GM12878 (cell line): ENCODE results near the gene C19orf67. TPM values are rescaled to one million over a fixed set of nuclear protein-coding genes. Genes with fewer than 3 reads are reported as not detected.

Experiments
- ATAC-seq: fragments of 200-7000 bp; cut with Tn5 transposase; 3 replicates; pipeline ENCODE4 v1.9.1; 2020; ENCODE audit warnings: mild to moderate bottlenecking, moderate library complexity
- BruUV-seq: library from RNA; stranded (reverse); fragments of 400-500 nt; replicated peaks from 2 replicates; lab custom pipeline; 2021; lab: Mats Ljungman, UMichigan
- CTCF ChIA-PET: fragments of 300-600 bp; sonication (Branson Sonifier 250); formaldehyde crosslinking; extraction: SDS; loops from one replicate; lab custom pipeline; 2021; ENCODE audit warnings: inconsistent platforms; lab: Yijun Ruan, JAX
- POLR2A ChIA-PET: fragments of 350-600 bp; formaldehyde crosslinking; extraction: SDS; loops from one replicate; lab custom pipeline; 2021; ENCODE audit warnings: inconsistent platforms; lab: Charles Lee
- RAD21 ChIA-PET: fragments of 300-600 bp; sonication (Branson Sonifier 250); formaldehyde crosslinking; loops from one replicate; lab custom pipeline; 2023; ENCODE audit warnings: antibody characterized with exemption; ENCODE audit not compliant: unreplicated experiment; lab: Charles Lee
- SMC1A ChIA-PET: fragments of 300-600 bp; sonication (Branson Sonifier 250); formaldehyde crosslinking; loops from one replicate; lab custom pipeline; 2023; ENCODE audit not compliant: unreplicated experiment, uncharacterized antibody; lab: Charles Lee
- DNase-seq: peaks from one replicate; pipeline ENCODE4 v3.0.0-alpha.2; 2011; ENCODE audit warnings: low read depth, low spot score
- FAIRE-seq: peaks from 3 replicates; lab custom pipeline; 2011; peaks lifted over from hg19 to GRCh38; lab: Jason Lieb, UNC
- H2AFZ ChIP-seq: 2 replicates; pipeline ENCODE4 v1.6.0; 2011; ENCODE audit warnings: low read depth, low read length, control low read depth; ENCODE audit not compliant: control insufficient read depth
- H3K27ac ChIP-seq: 2 replicates; pipeline ENCODE4 v1.5.1; 2011; ENCODE audit warnings: control low read depth; ENCODE audit not compliant: control insufficient read depth, insufficient read depth
- H3K27me3 ChIP-seq, 2 experiments: replicated peaks in 1 of 2; 2 replicates each; pipeline versions ENCODE4 v1.6.0 to v1.6.1; 2011; ENCODE audit warnings: low read length in 1 of 2; ENCODE audit not compliant: control insufficient read depth in 2 of 2, insufficient read depth in 2 of 2
- H3K36me3 ChIP-seq, 2 experiments: 2 replicates each; pipeline ENCODE4 v1.5.1; 2011; ENCODE audit warnings: low read length in 1 of 2; ENCODE audit not compliant: control insufficient read depth in 2 of 2, insufficient read depth in 2 of 2
- H3K4me1 ChIP-seq: 2 replicates; pipeline ENCODE4 v1.6.1; 2011; ENCODE audit warnings: mild to moderate bottlenecking, low read length, moderate library complexity, mixed read lengths; ENCODE audit not compliant: control insufficient read depth, insufficient read depth
- H3K4me2 ChIP-seq: 2 replicates; pipeline ENCODE4 v1.6.0; 2011; ENCODE audit warnings: control low read depth; ENCODE audit not compliant: control insufficient read depth, insufficient read depth
- H3K4me3 ChIP-seq: fragments of 200-600 bp; sonication (generic); 2 replicates; pipeline ENCODE4 v1.5.1; 2016
- H3K79me2 ChIP-seq: 2 replicates; pipeline ENCODE4 v1.6.0; 2011; ENCODE audit warnings: low read length; ENCODE audit not compliant: control insufficient read depth, insufficient read depth
- H3K9ac ChIP-seq: 2 replicates; pipeline ENCODE4 v1.8.0; 2011; ENCODE audit warnings: low read length, control low read depth, mixed read lengths; ENCODE audit not compliant: control insufficient read depth, insufficient read depth
- H3K9me3 ChIP-seq: replicated peaks from 3 replicates; pipeline ENCODE4 v1.5.1; 2011; ENCODE audit warnings: mild to moderate bottlenecking, low read length; ENCODE audit not compliant: control insufficient read depth, insufficient read depth
- H4K20me1 ChIP-seq: 2 replicates; pipeline ENCODE4 v1.6.0; 2011; ENCODE audit not compliant: control insufficient read depth, insufficient read depth
- ATF2 ChIP-seq: IDR thresholded peaks from 2 replicates; pipeline ENCODE4 v1.6.1; 2012; ENCODE audit warnings: low read length, inconsistent platforms
- BACH1 ChIP-seq: fragments of 450-650 bp; IDR thresholded peaks from 2 replicates; pipeline ENCODE4 v1.6.1; 2017; ENCODE audit warnings: mild to moderate bottlenecking, borderline replicate concordance
- BMI1 ChIP-seq: fragments of 450-650 bp; IDR thresholded peaks from 2 replicates; pipeline ENCODE4 v1.6.1; 2016; ENCODE audit warnings: mild to moderate bottlenecking, moderate library complexity, borderline replicate concordance
- CEBPB ChIP-seq, 2 experiments: fragments of 150-350 bp in 1 of 2; IDR thresholded peaks; 2 replicates each; pipeline ENCODE4 v1.6.1; 2012 to 2014; ENCODE audit warnings: low read depth in 2 of 2, low read length in 2 of 2, borderline replicate concordance in 1 of 2, inconsistent platforms in 1 of 2
- CHD1 ChIP-seq: IDR thresholded peaks from 2 replicates; pipeline ENCODE4 v1.6.1; 2012; ENCODE audit warnings: low read depth, low read length, improper control_type of control experiment
- GATAD2B ChIP-seq: fragments of 450-650 bp; conservative IDR thresholded peaks from 2 replicates; pipeline ENCODE4 v1.6.1; 2017; ENCODE audit warnings: low read depth, mild to moderate bottlenecking, moderate library complexity
- NFYA ChIP-seq: IDR thresholded peaks from 2 replicates; pipeline ENCODE4 v1.6.1; 2011; ENCODE audit warnings: low read depth, mild to moderate bottlenecking, low read length, improper control_type of control experiment, borderline replicate concordance
- RAD21 ChIP-seq: IDR thresholded peaks from 2 replicates; pipeline ENCODE4 v1.6.1; 2011; ENCODE audit warnings: mild to moderate bottlenecking, low read depth, low read length, moderate library complexity; ENCODE audit not compliant: insufficient read depth
- SMARCA5 ChIP-seq: fragments of 450-650 bp; IDR thresholded peaks from 2 replicates; pipeline ENCODE4 v1.6.1; 2017; ENCODE audit warnings: mild to moderate bottlenecking
- USF1 ChIP-seq: IDR thresholded peaks from 2 replicates; pipeline ENCODE4 v1.6.1; 2011; ENCODE audit warnings: borderline replicate concordance, low read depth, mild to moderate bottlenecking, moderate library complexity, mixed read lengths, low read length; ENCODE audit not compliant: insufficient read depth; ENCODE audit errors: extremely low read length
- WRNIP1 ChIP-seq: IDR thresholded peaks from 2 replicates; pipeline ENCODE4 v1.6.1; 2011; ENCODE audit warnings: low read depth, low read length, improper control_type of control experiment, borderline replicate concordance
- ZBTB4 ChIP-seq: fragments of 450-650 bp; formaldehyde crosslinking; IDR thresholded peaks from 2 replicates; pipeline ENCODE4 v1.4.0; 2022; ENCODE audit warnings: mild to moderate bottlenecking, moderate library complexity
- ZNF622 ChIP-seq: fragments of 450-650 bp; IDR thresholded peaks from 2 replicates; pipeline ENCODE4 v1.6.1; 2017; ENCODE audit warnings: mild to moderate bottlenecking, inconsistent platforms
- WGBS: methylation state at CpG from one replicate; pipeline ENCODE4 v1.1.6; 2016; ENCODE audit warnings: low lambda C conversion rate; ENCODE audit not compliant: insufficient replicate concordance, insufficient coverage; ENCODE audit errors: missing lambda C conversion rate; 5-methylcytosine and 5-hydroxymethylcytosine counted together
- in situ Hi-C: fragments of 300-500 bp; cut with MboI; formaldehyde crosslinking; loops from 9 replicates; pipeline ENCODE4 v1.14.3; 2018; ENCODE audit warnings: mixed read lengths
- intact Hi-C: fragments of 100-400 bp; cut with micrococcal nuclease; formaldehyde crosslinking; loops from one replicate; pipeline ENCODE4 v1.14.2; 2022; ENCODE audit not compliant: unreplicated experiment
- polyA plus RNA-seq, 11 experiments: library from polyadenylated mRNA; depleted of rRNA in 4 of 11; unstranded in 6 of 11; stranded (reverse) in 5 of 11; fragments of >200 nt; fragmentation: Nextera tagmentation in 4 of 11; fragmentation: Illumina TruSeq in 1 of 11; extraction: Ambion mirVana in 4 of 11; extraction: Trizol in 1 of 11; gene quantifications; 1 replicate in 1 of 11; 2 replicates in 10 of 11; pipeline versions ENCODE4 v1.2.1 to v1.2.3, GENCODE V29; 2011 to 2016; ENCODE audit warnings: inconsistent platforms in 2 of 11, missing spikeins in 2 of 11, low read depth in 1 of 11
- total RNA-seq, 4 experiments: library from RNA; depleted of rRNA in 3 of 4; stranded (reverse); fragments of >200 nt in 3 of 4; fragmentation: Illumina TruSeq in 1 of 4; extraction: Trizol in 1 of 4; gene quantifications; 2 replicates each; pipeline versions ENCODE4 v1.2.1 to v1.2.3, GENCODE V29; 2013 to 2021

Gene C19orf67
- total and polyA plus RNA-seq, 10 of the 15 experiments (the other 5 are each of a cell fraction or from before 2014, with no cell fraction given), result 0.14 TPM; not detected in 9

- TF ChIP-seq CHD1 (no peak), GATAD2B (no peak), BACH1 (no peak), ZBTB4 (no peak), ZNF622 (no peak), ATF2 (no peak), USF1 (no peak), NFYA (no peak), RAD21 (no peak), SMARCA5 (no peak), CEBPB (IDR thresholded peaks at IDR 0.05; ENCODE audit: borderline replicate concordance in 1 of 2, low read depth in 2 of 2, low read length in 2 of 2) (no peak), BMI1 (no peak), WRNIP1 (no peak)
- Histone ChIP-seq H3K9me3 (no peaks in the 10 kb centered on the region), H3K27me3 (no peaks in the 10 kb centered on the region), H3K27ac (0 out of 2 replicates have a peak overlapping the region, but pooled peaks have one; percentile 18), H3K4me1 (peaks cover 16% of the 10 kb centered on the region), H2AFZ (no peak overlapping the region), H4K20me1 (no peaks in the 10 kb centered on the region), H3K4me2 (peak overlapping the region; percentile 90), H3K9ac (peak overlapping the region; percentile 64), H3K4me3 (peak overlapping the region; percentile 70), H3K79me2 (peaks cover 8% of the 10 kb centered on the region), H3K36me3 (peaks cover 0 to 2% of the 10 kb centered on the region in 2 experiments; a peak in 2 of 4 replicates)
- FAIRE-seq, result no peak
- SMC1A ChIA-PET, result interaction anchor here (0.8 to 1.3 kb wide), 3 partner anchors 12 to 25 kb away, joined by 3 to 4 read pairs (median 4); partner anchors contain the start of gene ASF1B
- CTCF ChIA-PET, result interaction anchor here (1.2 to 5.3 kb wide), 8 partner anchors 20 to 236 kb away, joined by 4 to 38 read pairs (median 24); partner anchors contain the start of genes ASF1B and MISP3
- POLR2A ChIA-PET, result interaction anchor here (0.5 to 2.0 kb wide), 4 partner anchors 18 to 265 kb away, joined by 3 to 7 read pairs (median 4); partner anchors contain the start of genes ADGRE5 and ASF1B
- intact Hi-C loops (loop anchor here (5.0 kb wide), 1 partner anchor 34 kb away; no protein-coding TSS in a partner anchor), in situ Hi-C loops (no loop called here)
- ATAC-seq, result no peak
- no TSS peak for BruUV-seq
- RAD21 ChIA-PET, result interaction anchor here (1.6 to 2.6 kb wide), 2 partner anchors 58 to 235 kb away, joined by 4 to 11 read pairs; no protein-coding TSS in a partner anchor
- no peak for DNase-seq
- 18% methylated on average over 6 of the region's 6 CpGs for WGBS
Measured at GRCh38 chr19:14116525-14116917, 30.9 kb upstream of the C19orf67 start.
